Activated CD8-positive, alpha-beta T cell treated with anti-CD3 and anti-CD28 coated beads for 36 hours (primary cell): ENCODE data around the gene SRC. TPM values are rescaled to one million over a fixed set of nuclear protein-coding genes. Genes with fewer than 3 reads are reported as not detected.
A peak's percentile ranks its signal among the peaks of the same experiment; 100 is the strongest.

Experiments used
- ATAC-seq: fragments of 200-7000 bp; cut with Tn5 transposase; one replicate; pipeline ENCODE4 v1.10.0; 2021; ENCODE audit warnings: mild to moderate bottlenecking, moderate library complexity
- CTCF ChIA-PET: fragments of 350-600 bp; sonication (Branson Sonifier 250); formaldehyde crosslinking; loops from one replicate; lab custom pipeline; 2021; ENCODE audit warnings: antibody characterized with exemption; lab: Charles Lee
- POLR2A ChIA-PET: fragments of 350-600 bp; sonication (Branson Sonifier 250); formaldehyde crosslinking; loops from one replicate; lab custom pipeline; 2021; ENCODE audit warnings: antibody characterized with exemption; lab: Charles Lee
- DNase-seq: peaks from one replicate; pipeline ENCODE4 v3.0.0-alpha.2; 2020
- H3K27ac Mint-ChIP-seq: one replicate; pipeline ENCODE4 v1.8.0; 2021; ENCODE audit warnings: mild to moderate bottlenecking, mixed read lengths
- H3K27me3 Mint-ChIP-seq: one replicate; pipeline ENCODE4 v1.8.0; 2021; ENCODE audit warnings: mixed read lengths
- H3K36me3 Mint-ChIP-seq: one replicate; pipeline ENCODE4 v1.8.0; 2021; ENCODE audit warnings: low read depth, mixed read lengths
- H3K4me1 Mint-ChIP-seq: one replicate; pipeline ENCODE4 v1.8.0; 2021; ENCODE audit warnings: low read depth, mixed read lengths
- H3K4me3 Mint-ChIP-seq: one replicate; pipeline ENCODE4 v1.8.0; 2021; ENCODE audit warnings: mild to moderate bottlenecking, moderate library complexity, mixed read lengths
- H3K9me3 Mint-ChIP-seq: one replicate; pipeline ENCODE4 v1.8.0; 2021; ENCODE audit warnings: mixed read lengths
- CTCF ChIP-seq: fragments of 200-600 bp; IDR thresholded peaks from one replicate; pipeline ENCODE4 v1.8.0; 2022; ENCODE audit warnings: antibody characterized with exemption, mild to moderate bottlenecking
- intact Hi-C: fragments of 100-400 bp; cut with micrococcal nuclease; formaldehyde crosslinking; loops from one replicate; pipeline ENCODE4 v1.10.0; 2022
- total RNA-seq, 2 experiments: library from RNA; stranded (reverse); gene quantifications; one replicate each; pipeline ENCODE4 v1.2.3, GENCODE V29; 2021

Gene SRC
- total RNA-seq, 2 experiments from 2014 or later = 0.88 to 2.4 TPM

- ChIA-PET CTCF (no interaction called here), POLR2A (no interaction called here)
- H3K4me3 Mint-ChIP-seq = no peak overlapping the region
- ATAC-seq (no peak), DNase-seq (no peak)
- intact Hi-C loops = no loop called here
- no peaks in the 10 kb centered on the region for H3K9me3 Mint-ChIP-seq
- peaks cover 12% of the 10 kb centered on the region for H3K36me3 Mint-ChIP-seq
- peaks cover 28% of the 10 kb centered on the region for H3K4me1 Mint-ChIP-seq
- TF ChIP-seq CTCF = no peak
- no peaks in the 10 kb centered on the region for H3K27me3 Mint-ChIP-seq
- H3K27ac Mint-ChIP-seq = peak overlapping the region; percentile 40
These were observed 30.9 kb upstream of the SRC start for GRCh38 chr20:37315021-37315451.

DNA sequence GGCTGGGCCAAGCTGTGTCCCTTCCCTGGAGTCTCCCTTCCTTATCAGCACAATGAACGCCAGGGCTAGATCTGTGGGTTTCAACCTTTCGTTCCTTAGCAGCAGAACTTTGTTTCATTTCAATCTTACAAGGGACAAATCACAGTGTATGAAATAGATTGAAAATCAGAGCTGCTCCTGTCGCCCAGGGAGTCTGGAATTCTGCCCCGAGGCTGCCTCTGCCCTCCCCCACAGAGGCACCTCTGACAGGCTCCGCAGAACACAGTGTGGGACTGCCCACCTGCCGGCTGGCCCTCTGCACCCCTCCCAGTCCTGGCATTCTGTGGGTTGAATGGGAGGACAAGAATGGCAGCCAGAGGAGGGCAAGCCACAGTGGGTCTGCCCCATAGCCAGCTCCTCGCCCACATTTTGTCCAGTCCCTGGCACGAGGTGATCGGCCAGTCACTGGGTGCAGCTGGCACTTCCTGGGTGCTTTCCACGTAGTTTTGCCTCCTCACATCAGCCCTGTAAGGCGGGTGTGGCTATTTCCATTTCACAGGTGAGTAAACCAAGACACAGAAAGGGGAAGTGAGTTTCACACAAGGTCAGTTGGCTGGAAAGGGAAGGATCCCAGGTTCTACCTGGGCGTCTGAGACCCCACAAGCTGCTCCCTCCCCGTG, 30.4 kb upstream of the SRC start:
- Mint-ChIP-seq H3K27me3 (no peaks in the 10 kb centered on the region), H3K4me1 (peaks cover 28% of the 10 kb centered on the region), H3K9me3 (no peaks in the 10 kb centered on the region), H3K4me3 (no peak overlapping the region), H3K36me3 (peaks cover 10% of the 10 kb centered on the region), H3K27ac (peak overlapping the region; percentile 40)
- DNase-seq = no peak
- ChIA-PET POLR2A (no interaction called here), CTCF (no interaction called here)
- intact Hi-C loops = no loop called here
- TF ChIP-seq CTCF = no peak
- no peak for ATAC-seq

GRCh38 chr20:37316116-37316774, 29.7 kb upstream of the SRC start:
- DNase-seq (peak; percentile 59), ATAC-seq (peak; percentile 89)
- Mint-ChIP-seq H3K36me3 (peaks cover 10% of the 10 kb centered on the region), H3K27ac (peak overlapping the region; percentile 80), H3K4me3 (no peak overlapping the region), H3K9me3 (no peaks in the 10 kb centered on the region), H3K4me1 (peaks cover 28% of the 10 kb centered on the region), H3K27me3 (no peaks in the 10 kb centered on the region)
- no peak for TF ChIP-seq CTCF
- intact Hi-C loops = no loop called here
- ChIA-PET POLR2A (no interaction called here), CTCF (no interaction called here)

GRCh38 chr20:37316775-37317170, 29.2 kb upstream of the SRC start:
- ChIA-PET POLR2A (no interaction called here), CTCF (no interaction called here)
- no peak overlapping the region for H3K4me3 Mint-ChIP-seq
- no peak for ATAC-seq
- intact Hi-C loops = no loop called here
- H3K36me3 Mint-ChIP-seq = peaks cover 10% of the 10 kb centered on the region
- H3K4me1 Mint-ChIP-seq = peaks cover 28% of the 10 kb centered on the region
- H3K27ac Mint-ChIP-seq = peak overlapping the region; percentile 80
- no peak for TF ChIP-seq CTCF
- no peaks in the 10 kb centered on the region for H3K27me3 Mint-ChIP-seq
- no peak for DNase-seq
- no peaks in the 10 kb centered on the region for H3K9me3 Mint-ChIP-seq

DNA sequence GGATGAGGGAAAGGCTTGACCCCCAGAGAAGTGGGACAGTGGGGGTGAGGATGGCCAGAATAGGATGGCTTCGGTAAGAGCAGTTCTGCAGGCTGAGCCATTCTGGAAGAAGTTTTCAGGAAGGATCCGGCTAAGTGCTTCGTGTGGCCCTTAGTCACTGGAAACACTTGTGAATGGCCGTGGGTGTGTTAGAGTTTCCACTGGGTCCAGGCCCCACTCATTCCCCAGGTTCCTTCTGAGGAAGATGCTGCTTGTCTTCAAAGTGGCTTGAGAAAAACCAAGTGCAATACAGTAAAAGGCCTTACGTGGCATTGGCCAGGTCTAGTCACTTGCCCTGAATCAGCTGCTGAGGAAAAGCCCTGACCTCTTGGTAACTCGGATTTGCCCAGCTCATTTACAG, 28.6 kb upstream of the SRC start:
- no peak for TF ChIP-seq CTCF
- no peaks in the 10 kb centered on the region for H3K27me3 Mint-ChIP-seq
- DNase-seq = no peak
- peaks cover 10% of the 10 kb centered on the region for H3K36me3 Mint-ChIP-seq
- no peak overlapping the region for H3K4me3 Mint-ChIP-seq
- H3K9me3 Mint-ChIP-seq = no peaks in the 10 kb centered on the region
- peak overlapping the region; percentile 7 for H3K27ac Mint-ChIP-seq
- intact Hi-C loops = no loop called here
- POLR2A ChIA-PET = no interaction called here
- peaks cover 28% of the 10 kb centered on the region for H3K4me1 Mint-ChIP-seq
- no peak for ATAC-seq
- CTCF ChIA-PET = interaction anchor here (0.9 kb wide), 1 partner anchor 47 kb away, joined by 3 read pairs; no protein-coding TSS in a partner anchor
